A204.1 (cell line): ENCODE measurements around the gene DUSP23.

Experiments
- FAIRE-seq: peaks from 2 replicates; lab custom pipeline; 2012; peaks lifted over from hg19 to GRCh38; lab: Jason Lieb, UNC

DUSP23 gene

DNA sequence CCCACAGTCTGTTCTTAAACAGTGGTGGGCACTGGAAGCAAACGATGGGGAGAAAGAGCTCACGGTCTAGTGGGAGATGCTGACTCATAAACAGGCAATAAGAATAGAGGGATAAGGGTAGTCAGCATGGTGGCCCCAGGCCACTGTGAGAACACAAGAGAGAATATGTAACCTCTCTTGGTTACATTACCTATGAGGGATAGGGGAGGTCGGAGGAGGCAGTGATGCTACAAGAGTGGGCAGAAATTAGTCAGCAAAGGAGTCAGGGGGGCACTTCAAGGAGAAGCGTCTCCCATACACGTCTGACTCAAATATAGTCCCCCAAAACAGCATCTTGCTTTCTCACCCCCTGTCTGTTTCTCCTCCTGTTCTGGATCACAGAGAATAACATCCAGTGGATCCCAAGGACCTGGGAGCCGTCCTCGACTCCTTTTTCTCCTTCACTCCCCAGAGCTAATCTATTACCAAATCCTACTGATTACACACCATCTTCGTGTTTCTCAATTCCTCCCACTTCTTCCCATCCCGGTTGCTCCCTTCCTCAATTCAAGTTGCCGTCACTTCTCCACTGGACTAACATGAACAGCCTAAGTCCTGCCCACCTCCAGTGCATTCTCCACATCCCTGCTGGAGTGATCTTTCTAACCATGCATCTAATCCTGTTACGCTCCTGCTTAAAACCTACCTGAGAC lies 48.0 kb downstream of the DUSP23 start:
- FAIRE-seq = no peak

DNA sequence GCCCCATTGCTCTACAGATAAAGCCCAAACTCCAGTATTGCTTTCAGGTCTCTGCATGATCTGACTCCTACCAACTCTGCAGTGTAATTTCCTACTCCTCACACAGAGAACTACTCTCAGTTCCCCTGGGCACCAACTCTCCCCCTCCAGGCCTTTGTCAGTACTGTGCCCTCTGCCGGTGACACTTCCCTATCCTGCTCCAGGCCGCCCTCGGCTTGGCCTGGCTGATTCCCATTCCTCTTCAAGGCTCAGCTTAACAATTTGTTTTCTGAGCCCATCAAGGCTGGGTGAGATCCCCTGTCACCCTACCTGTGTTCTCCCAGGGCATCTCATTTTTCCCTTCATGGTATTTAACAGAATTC lies 48.5 kb downstream of the DUSP23 start:
- FAIRE-seq = no peak

DNA sequence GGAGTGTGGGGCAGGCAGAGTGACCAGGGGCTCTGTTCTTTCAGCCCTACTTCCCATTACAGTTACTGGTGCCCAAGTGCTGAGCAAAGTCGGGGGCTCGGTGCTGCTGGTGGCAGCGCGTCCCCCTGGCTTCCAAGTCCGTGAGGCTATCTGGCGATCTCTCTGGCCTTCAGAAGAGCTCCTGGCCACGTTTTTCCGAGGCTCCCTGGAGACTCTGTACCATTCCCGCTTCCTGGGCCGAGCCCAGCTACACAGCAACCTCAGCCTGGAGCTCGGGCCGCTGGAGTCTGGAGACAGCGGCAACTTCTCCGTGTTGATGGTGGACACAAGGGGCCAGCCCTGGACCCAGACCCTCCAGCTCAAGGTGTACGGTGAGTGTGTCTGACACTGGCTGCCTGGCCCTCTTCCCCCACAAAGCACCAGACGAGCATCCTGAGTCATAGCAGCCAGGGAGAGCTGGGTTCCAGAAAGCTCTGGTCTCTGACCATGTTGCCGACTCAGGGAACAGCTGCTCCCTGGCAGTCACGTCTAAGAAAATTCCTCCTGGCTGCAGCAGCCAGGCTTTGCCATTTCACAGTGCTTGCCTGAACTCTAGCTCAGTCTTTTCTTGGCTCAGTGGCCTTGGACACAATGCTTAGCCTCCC lies 49.2 kb downstream of the DUSP23 start:
- no peak for FAIRE-seq

DNA sequence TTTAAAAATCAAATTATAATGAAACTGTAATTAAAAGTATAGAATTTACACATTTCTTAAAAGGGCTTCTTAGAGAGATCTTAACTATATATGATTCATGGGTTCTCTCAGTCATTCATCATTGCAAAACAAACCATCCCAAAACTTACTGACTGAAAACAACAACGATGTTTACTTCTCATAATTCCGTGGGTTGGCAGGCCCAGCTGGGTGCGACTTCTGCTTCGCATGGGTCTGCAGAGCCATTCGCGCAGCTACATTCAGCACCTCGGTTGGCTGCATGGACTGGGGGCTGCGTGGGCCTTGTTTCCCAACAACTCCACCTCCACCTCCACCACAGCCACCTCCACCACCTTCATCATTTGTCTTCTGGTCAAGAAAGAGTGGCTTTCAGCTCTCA lies 50.0 kb downstream of the DUSP23 start:
- FAIRE-seq = no peak

DNA sequence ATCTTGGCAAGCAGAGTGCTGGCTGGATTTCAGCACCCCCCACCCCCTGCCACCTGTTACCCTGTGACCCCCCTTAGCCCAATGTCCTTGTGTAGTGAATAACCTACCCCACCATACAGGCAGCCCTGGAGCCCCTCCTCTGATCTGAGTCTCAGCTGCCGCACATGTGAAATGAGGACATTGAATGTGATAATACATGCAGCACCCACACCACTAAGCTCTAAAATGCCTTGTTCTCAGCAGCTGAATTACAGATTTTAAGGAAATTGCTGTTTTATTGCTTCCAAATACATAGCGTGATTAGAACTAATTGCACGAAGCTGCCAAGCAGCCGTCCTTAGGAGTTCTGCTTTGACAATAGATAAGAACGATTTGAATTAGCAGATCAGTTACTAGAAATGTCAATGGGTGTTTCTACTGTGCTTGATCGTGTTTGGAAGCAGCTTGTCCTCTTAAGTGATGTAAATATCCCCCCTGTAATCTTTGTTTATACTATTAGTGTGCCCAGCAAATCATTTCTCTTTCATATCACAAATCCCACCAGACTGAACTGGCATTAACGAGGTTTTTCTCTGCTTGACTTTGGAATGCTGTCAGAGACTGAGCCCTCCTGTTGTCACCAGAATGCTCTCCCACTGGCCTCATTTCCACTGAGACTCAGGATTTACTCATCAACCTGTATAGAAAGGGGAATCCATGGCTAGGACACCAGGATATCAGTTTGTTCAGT lies 50.8 kb downstream of the DUSP23 start:
- FAIRE-seq = no peak
